ENCODE measurements around the gene FAM184A. TPM values are rescaled to one million over a fixed set of nuclear protein-coding genes. Genes with fewer than 3 reads are reported as not detected.
A peak's percentile ranks its signal among the peaks of the same experiment; 100 is the strongest.
"Not testable (repeated sequence)": the region's sequence is repeated elsewhere in the genome, so short reads cannot be mapped to it uniquely, and the experiment has no call there.

FAM184A gene
- total and polyA plus RNA-seq, 9 of the 15 experiments (the other 6 are each of a cell fraction or from before 2014, with no cell fraction given) = 6.4 to 18.7 (median 13.1) TPM

DNA sequence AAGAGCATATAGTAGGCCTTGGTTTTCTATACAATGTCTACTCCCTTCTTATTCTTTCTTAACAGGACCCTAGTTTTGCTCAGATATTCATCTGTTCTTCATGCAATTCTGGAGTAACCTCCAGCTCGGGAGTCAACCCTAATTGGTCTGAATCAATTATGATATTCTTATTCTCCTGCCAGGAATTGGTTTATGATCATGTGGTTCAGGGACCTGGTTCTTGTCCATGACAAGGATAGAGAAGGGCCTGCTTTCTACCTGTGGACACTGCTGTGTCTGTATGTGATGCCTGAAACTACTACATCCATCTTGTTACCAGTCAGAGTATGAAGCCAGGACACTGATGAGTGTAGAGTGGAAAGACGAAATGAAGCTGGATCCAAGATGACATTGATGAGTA is 24.4 kb upstream of the FAM184A start (continued):
- TF ChIP-seq RFX5 (IDR thresholded peaks at IDR 0.05; ENCODE audit: low read depth, low read length) (no peak), FOXA3 (CRISPR knock-in tag; conservative IDR thresholded peaks at IDR 0.05 in 1 of 2, IDR thresholded peaks at IDR 0.05 in 1 of 2) (no peak), RBBP5 (IDR thresholded peaks at IDR 0.05; ENCODE audit: borderline replicate concordance, insufficient read depth, low read length, poor library complexity, severe bottlenecking) (no peak), ZNF134 (CRISPR knock-in tag; conservative IDR thresholded peaks at IDR 0.05) (no peak), ZNF253 (CRISPR knock-in tag; conservative IDR thresholded peaks at IDR 0.05) (no peak)
- TF ChIP-seq, protein P1, sequence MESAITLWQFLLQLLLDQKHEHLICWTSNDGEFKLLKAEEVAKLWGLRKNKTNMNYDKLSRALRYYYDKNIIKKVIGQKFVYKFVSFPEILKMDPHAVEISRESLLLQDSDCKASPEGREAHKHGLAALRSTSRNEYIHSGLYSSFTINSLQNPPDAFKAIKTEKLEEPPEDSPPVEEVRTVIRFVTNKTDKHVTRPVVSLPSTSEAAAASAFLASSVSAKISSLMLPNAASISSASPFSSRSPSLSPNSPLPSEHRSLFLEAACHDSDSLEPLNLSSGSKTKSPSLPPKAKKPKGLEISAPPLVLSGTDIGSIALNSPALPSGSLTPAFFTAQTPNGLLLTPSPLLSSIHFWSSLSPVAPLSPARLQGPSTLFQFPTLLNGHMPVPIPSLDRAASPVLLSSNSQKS (CRISPR knock-in tag; IDR thresholded peaks at IDR 0.05) = no peak
- TF ChIP-seq, protein P2, sequence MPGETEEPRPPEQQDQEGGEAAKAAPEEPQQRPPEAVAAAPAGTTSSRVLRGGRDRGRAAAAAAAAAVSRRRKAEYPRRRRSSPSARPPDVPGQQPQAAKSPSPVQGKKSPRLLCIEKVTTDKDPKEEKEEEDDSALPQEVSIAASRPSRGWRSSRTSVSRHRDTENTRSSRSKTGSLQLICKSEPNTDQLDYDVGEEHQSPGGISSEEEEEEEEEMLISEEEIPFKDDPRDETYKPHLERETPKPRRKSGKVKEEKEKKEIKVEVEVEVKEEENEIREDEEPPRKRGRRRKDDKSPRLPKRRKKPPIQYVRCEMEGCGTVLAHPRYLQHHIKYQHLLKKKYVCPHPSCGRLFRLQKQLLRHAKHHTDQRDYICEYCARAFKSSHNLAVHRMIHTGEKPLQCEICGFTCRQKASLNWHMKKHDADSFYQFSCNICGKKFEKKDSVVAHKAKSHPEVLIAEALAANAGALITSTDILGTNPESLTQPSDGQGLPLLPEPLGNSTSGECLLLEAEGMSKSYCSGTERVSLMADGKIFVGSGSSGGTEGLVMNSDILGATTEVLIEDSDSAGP (CRISPR knock-in tag; IDR thresholded peaks at IDR 0.05) = no peak

DNA sequence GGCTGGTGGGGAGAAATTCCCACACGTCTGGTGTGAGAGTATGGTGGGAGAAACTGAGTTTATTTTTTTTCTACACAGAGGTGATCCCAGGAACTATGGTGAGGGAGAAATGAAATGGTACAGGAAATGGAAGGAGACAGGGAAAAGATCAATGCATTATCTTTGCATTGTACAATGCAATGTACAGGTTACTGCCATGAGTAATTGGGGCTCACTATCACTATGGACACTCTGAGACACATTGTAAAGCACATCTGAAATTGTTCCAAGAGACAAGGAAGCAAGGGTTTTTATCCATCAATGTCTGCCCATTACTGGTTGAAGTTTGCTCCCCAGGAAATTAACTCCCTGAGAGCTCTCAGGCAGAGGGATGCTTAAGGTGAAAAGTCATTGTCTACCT is 21.7 kb upstream of the FAM184A start:
- Histone ChIP-seq H3K36me3 (ENCODE audit: control insufficient read depth, insufficient read depth, low read length) (no peaks in the 10 kb centered on the region), H3K4me1 (replicated peaks in 1 of 2; ENCODE audit: control insufficient read depth in 2 of 2, insufficient read depth in 2 of 2, low read length in 2 of 2) (no peaks in the 10 kb centered on the region), H2AFZ (ENCODE audit: low read depth, low read length) (no peak overlapping the region), H3K4me2 (ENCODE audit: insufficient read depth, low read length) (no peak overlapping the region), H3K4me3 (no peak overlapping the region), H3K27me3 (ENCODE audit: control insufficient read depth in 2 of 2, insufficient read depth in 2 of 2, low read length in 2 of 2) (no peaks in the 10 kb centered on the region), H4K20me1 (replicated peaks; ENCODE audit: control insufficient read depth, insufficient read depth, low read length) (no peaks in the 10 kb centered on the region), H3K79me2 (ENCODE audit: control insufficient read depth, insufficient read depth, low read length) (no peaks in the 10 kb centered on the region), H3K9me3 (replicated peaks; ENCODE audit: control insufficient read depth, insufficient read depth, low read depth, low read length) (no peaks in the 10 kb centered on the region), H3K9me1 (ENCODE audit: control insufficient read depth, insufficient read depth, low read length) (no peaks in the 10 kb centered on the region), H3K27ac (ENCODE audit: extremely low read depth, low read depth, low read length) (no peak overlapping the region), H3K9ac (ENCODE audit: insufficient read depth in 1 of 2, low read depth in 2 of 2, low read length in 2 of 2) (no peak overlapping the region)
- no peak for ATAC-seq
- FAIRE-seq = no peak
- no peak for DNase-seq (ENCODE audit: extremely low read depth in 1 of 4, low spot score in 3 of 4)
- WGBS (ENCODE audit: insufficient coverage, low coverage, missing lambda C conversion rate) = 57% methylated on average over 1 of the region's 1 CpG
- TF ChIP-seq EP400 (IDR thresholded peaks at IDR 0.05) (no peak), JUNB (CRISPR knock-in tag; conservative IDR thresholded peaks at IDR 0.05) (no peak)
- intact Hi-C loops (cut with micrococcal nuclease) (no loop called here), in situ Hi-C loops (cut with MboI) (loop anchor here (10.0 kb wide), 1 partner anchor 305 kb away; no protein-coding TSS in a partner anchor)
- no TSS peak for BruUV-seq (replicated peaks)
- POLR2A ChIA-PET = interaction anchor here (1.1 kb wide), 1 partner anchor 10 kb away, joined by 3 read pairs; no protein-coding TSS in a partner anchor
- CTCF ChIA-PET (ENCODE audit: low intra/inter-chr PET ratio) = no interaction called here

DNA sequence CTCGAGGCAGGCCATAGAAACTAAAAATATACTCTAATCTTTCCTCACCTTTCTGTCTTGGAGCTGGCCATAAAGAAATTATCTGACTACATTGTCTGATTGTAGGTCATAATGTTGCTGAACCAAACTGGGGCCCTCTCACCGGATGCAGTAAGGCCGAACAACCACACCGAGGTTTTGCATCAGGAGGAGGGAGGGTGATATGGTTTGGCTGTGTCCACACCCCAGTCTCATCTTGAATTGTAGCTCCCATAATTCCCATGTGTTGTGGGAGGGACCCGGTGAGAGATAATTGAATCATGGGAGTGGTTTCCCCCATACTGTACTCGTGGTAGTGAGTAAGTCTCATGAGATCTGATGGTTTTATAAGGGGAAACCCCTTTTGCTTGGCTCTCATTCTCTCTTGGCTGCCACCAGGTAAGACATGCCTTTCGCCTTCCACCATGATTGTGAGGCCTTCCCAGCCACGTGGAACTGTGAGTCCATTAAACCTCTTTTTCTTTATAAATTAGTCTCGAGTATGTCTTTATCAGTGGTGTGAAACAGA is 19.4 kb upstream of the FAM184A start:
- H2AFZ ChIP-seq (ENCODE audit: low read depth, low read length) = peak overlapping the region; percentile 83
- POLR2A ChIA-PET = interaction anchor here (0.7 to 2.0 kb wide), 3 partner anchors 9 to 225 kb away, joined by 3 to 5 read pairs (median 4); no protein-coding TSS in a partner anchor
- FAIRE-seq; H3K9me1 ChIP-seq (ENCODE audit: control insufficient read depth, insufficient read depth, low read length); CTCF ChIA-PET (ENCODE audit: low intra/inter-chr PET ratio); H3K4me2 ChIP-seq (ENCODE audit: insufficient read depth, low read length); intact Hi-C loops (cut with micrococcal nuclease); DNase-seq (ENCODE audit: extremely low read depth in 1 of 4, low spot score in 3 of 4); H3K27me3 ChIP-seq (ENCODE audit: control insufficient read depth in 2 of 2, insufficient read depth in 2 of 2, low read length in 2 of 2); H3K4me3 ChIP-seq; H3K4me1 ChIP-seq (replicated peaks in 1 of 2; ENCODE audit: control insufficient read depth in 2 of 2, insufficient read depth in 2 of 2, low read length in 2 of 2); in situ Hi-C loops (cut with MboI); H3K27ac ChIP-seq (ENCODE audit: extremely low read depth, low read depth, low read length); H3K9me3 ChIP-seq (replicated peaks; ENCODE audit: control insufficient read depth, insufficient read depth, low read depth, low read length); BruUV-seq (replicated peaks); H4K20me1 ChIP-seq (replicated peaks; ENCODE audit: control insufficient read depth, insufficient read depth, low read length); H3K79me2 ChIP-seq (ENCODE audit: control insufficient read depth, insufficient read depth, low read length); H3K9ac ChIP-seq (ENCODE audit: insufficient read depth in 1 of 2, low read depth in 2 of 2, low read length in 2 of 2); H3K36me3 ChIP-seq (ENCODE audit: control insufficient read depth, insufficient read depth, low read length): not testable (repeated sequence)
- WGBS (ENCODE audit: insufficient coverage, low coverage, missing lambda C conversion rate) = 37% methylated on average over 9 of the region's 9 CpGs
- ATAC-seq = peak; percentile 77

Data from K562 (cell line).